Stimulated activated naive B cell treated with anti-CD40 and anti-IgM and Interleukin-4, amounts not matched to agents 10 μg/mL and 1 μg/mL and 100 μg/mL, for 72 hours (primary cell): ENCODE data around the gene CARMIL1.

Experiments used
- ATAC-seq, 2 donors: fragments of 150-1000 bp; cut with Tn5 transposase; replicated peaks; 2 replicates each; pipeline ENCODE4 v1.10.0; 2021; ENCODE audit warnings: moderate library complexity in 1 of 2
- DNase-seq: peaks from one replicate; pipeline ENCODE4 v3.0.0; 2021
- H3K27ac Mint-ChIP-seq: one replicate; pipeline ENCODE4 v1.8.0; 2022; ENCODE audit warnings: mild to moderate bottlenecking, mixed read lengths
- H3K27me3 Mint-ChIP-seq, 2 donors: one replicate each; pipeline ENCODE4 v1.8.0; 2022; ENCODE audit warnings: mixed read lengths in 2 of 2
- H3K36me3 Mint-ChIP-seq, 2 donors: one replicate each; pipeline ENCODE4 v1.8.0; 2022; ENCODE audit warnings: mixed read lengths in 2 of 2, mild to moderate bottlenecking in 1 of 2
- H3K4me1 Mint-ChIP-seq, 2 donors: one replicate each; pipeline ENCODE4 v1.8.0; 2022; ENCODE audit warnings: mixed read lengths in 2 of 2, mild to moderate bottlenecking in 1 of 2
- H3K4me3 Mint-ChIP-seq, 2 donors: one replicate each; pipeline ENCODE4 v1.8.0; 2022; ENCODE audit warnings: mild to moderate bottlenecking in 2 of 2, mixed read lengths in 2 of 2, moderate library complexity in 1 of 2
- H3K9me3 Mint-ChIP-seq, 2 donors: one replicate each; pipeline ENCODE4 v1.8.0; 2022; ENCODE audit warnings: mixed read lengths in 2 of 2, mild to moderate bottlenecking in 1 of 2

The CARMIL1 gene

DNA sequence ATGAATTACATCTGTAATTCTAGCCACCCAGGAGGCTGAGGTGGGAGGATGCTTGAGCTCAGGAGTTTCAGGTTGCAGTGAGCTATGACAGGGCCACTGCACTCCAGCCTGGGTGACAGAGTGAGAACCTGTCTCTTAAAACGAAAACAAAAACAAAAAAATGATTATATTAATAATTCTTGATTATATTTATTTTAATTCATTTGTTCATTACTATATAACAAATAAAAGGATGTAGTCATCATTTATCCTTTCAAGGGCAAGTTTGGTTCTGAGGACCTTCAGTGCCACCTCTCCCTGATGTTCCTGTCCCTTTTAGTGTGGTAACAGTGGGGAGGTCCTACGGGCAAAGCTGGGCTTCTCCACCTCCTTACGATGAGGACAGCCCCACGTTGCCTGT lies 205.7 kb downstream of the CARMIL1 start:
- Mint-ChIP-seq H3K27ac (no peak overlapping the region), H3K36me3 (peaks cover 0 to 14% of the 10 kb centered on the region in 2 donors), H3K27me3 (peaks cover 0 to under 1% of the 10 kb centered on the region in 2 donors), H3K9me3 (no peaks in the 10 kb centered on the region), H3K4me1 (peaks cover 2 to 3% of the 10 kb centered on the region in 2 donors), H3K4me3 (no peak overlapping the region)
- DNase-seq (no peak), ATAC-seq (no peak)

- Mint-ChIP-seq H3K4me3 (no peak overlapping the region), H3K4me1 (peaks cover 6 to 9% of the 10 kb centered on the region in 2 donors), H3K36me3 (peaks cover 0 to 10% of the 10 kb centered on the region in 2 donors), H3K27me3 (peaks cover 0 to 5% of the 10 kb centered on the region in 2 donors), H3K9me3 (no peaks in the 10 kb centered on the region), H3K27ac (no peak overlapping the region)
- ATAC-seq (no peak), DNase-seq (no peak)
Measured at GRCh38 chr6:25485821-25486534, 206.8 kb downstream of the CARMIL1 start.

- Mint-ChIP-seq H3K9me3 (no peaks in the 10 kb centered on the region), H3K27ac (no peak overlapping the region), H3K27me3 (peaks cover 0 to 5% of the 10 kb centered on the region in 2 donors), H3K36me3 (peaks cover 0 to 9% of the 10 kb centered on the region in 2 donors), H3K4me1 (peaks cover 6 to 9% of the 10 kb centered on the region in 2 donors), H3K4me3 (no peak overlapping the region)
- ATAC-seq (no peak), DNase-seq (no peak)
Measured at GRCh38 chr6:25486550-25486949, 207.4 kb downstream of the CARMIL1 start.

- ATAC-seq (no peak), DNase-seq (no peak)
- H3K4me1 Mint-ChIP-seq: peaks cover 6 to 9% of the 10 kb centered on the region in 2 donors
- H3K27ac Mint-ChIP-seq: no peak overlapping the region
- H3K27me3 Mint-ChIP-seq: peaks cover 0 to 5% of the 10 kb centered on the region in 2 donors
- no peak overlapping the region for H3K4me3 Mint-ChIP-seq
- H3K9me3 Mint-ChIP-seq: no peaks in the 10 kb centered on the region
- H3K36me3 Mint-ChIP-seq: peaks cover 0 to 9% of the 10 kb centered on the region in 2 donors
Measured at GRCh38 chr6:25487012-25487411, 207.8 kb downstream of the CARMIL1 start.

DNA sequence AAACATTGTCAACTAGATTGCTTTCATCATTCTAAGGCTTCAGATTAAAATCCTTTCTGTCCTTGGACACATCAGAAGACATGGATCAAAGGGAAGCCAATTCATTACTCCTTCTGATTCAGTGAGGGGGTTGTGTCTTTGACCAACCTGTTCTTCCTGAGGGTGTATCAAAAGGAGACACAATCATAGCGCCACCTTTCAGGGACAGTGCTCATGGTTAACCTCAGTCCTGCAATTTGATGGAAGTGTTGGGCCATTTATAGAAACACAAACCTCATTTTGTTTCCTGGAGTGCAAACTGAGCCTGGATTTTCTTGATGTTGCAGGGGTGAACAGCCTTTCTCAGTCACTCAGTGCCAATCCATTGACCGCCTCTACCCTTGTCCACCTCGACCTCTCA lies 209.0 kb downstream of the CARMIL1 start:
- ATAC-seq (no peak), DNase-seq (no peak)
- Mint-ChIP-seq H3K4me3 (no peak overlapping the region), H3K36me3 (peaks cover 0 to 5% of the 10 kb centered on the region in 2 donors), H3K27me3 (peaks cover 0 to 5% of the 10 kb centered on the region in 2 donors), H3K27ac (no peak overlapping the region), H3K9me3 (no peaks in the 10 kb centered on the region), H3K4me1 (peaks cover 6 to 9% of the 10 kb centered on the region in 2 donors)

DNA sequence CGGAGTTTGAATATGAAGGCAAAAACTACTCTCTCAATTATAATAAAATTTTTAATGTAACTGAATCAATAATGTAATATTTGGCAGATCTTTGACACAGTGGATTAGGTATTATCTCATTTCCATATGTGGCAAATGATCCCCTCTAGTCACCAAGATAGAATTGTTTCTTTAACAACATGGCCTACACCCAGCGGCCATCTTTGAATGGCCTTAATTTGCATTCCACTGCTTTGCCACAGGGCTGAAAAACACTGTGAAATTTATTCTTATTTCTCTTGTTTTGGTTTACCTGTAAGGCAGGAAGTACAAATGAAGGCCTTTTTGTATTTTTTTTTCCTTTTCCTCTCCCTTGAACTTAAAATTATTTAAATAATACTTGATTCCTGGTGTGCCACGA lies 210.2 kb downstream of the CARMIL1 start:
- Mint-ChIP-seq H3K27ac (no peak overlapping the region), H3K4me3 (no peak overlapping the region), H3K36me3 (no peaks in the 10 kb centered on the region), H3K4me1 (peaks cover 6 to 9% of the 10 kb centered on the region in 2 donors), H3K9me3 (no peaks in the 10 kb centered on the region), H3K27me3 (peaks cover 0 to 5% of the 10 kb centered on the region in 2 donors)
- ATAC-seq: no peak
- DNase-seq: no peak

DNA sequence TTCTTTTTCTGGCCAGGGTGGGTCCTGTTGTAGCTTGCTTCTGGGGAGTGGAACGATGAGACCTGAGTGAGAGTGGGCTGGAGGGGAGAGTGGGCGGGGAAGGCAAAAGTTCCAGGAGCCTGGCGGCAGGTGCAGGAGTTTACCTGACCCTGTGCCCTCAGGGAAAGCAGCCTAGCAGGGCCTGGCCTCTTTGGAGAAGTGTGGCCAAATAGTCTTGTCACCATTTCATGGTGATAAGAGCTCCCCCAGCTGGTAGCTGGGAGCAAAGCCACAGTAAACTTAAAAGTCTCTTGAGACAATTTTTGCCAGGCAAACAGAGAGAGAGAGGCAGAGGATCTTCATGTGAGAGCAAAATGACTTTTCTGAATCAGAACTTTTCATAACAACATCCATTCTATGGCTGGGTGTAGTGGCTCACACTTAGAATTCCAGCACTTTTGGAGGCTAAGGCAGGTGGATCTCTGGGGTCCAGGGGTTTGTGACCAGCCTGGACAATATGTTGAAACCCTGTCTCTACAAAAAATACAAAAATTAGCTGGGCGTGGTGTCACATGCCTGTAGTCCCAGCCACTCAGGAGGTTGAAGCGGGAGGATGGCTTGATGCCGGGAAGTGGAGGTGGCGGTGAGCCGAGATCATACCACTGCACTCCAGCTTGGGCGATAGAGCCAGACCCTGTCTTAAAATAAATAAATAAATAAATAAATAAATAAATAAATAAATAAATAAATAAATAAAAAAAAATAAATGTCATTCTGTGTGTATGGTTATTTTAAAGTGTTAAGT lies 211.0 kb downstream of the CARMIL1 start:
- Mint-ChIP-seq H3K4me1 (peaks cover 6 to 9% of the 10 kb centered on the region in 2 donors), H3K36me3 (no peaks in the 10 kb centered on the region), H3K9me3 (no peaks in the 10 kb centered on the region), H3K4me3 (no peak overlapping the region), H3K27ac (no peak overlapping the region), H3K27me3 (peaks cover 0 to 5% of the 10 kb centered on the region in 2 donors)
- ATAC-seq (peak; percentile 87 to 88), DNase-seq (peak; percentile 57)

- H3K4me3 Mint-ChIP-seq: no peak overlapping the region
- no peaks in the 10 kb centered on the region for H3K9me3 Mint-ChIP-seq
- H3K27me3 Mint-ChIP-seq: peaks cover 0 to 5% of the 10 kb centered on the region in 2 donors
- no peaks in the 10 kb centered on the region for H3K36me3 Mint-ChIP-seq
- H3K4me1 Mint-ChIP-seq: peaks cover 6 to 9% of the 10 kb centered on the region in 2 donors
- no peak overlapping the region for H3K27ac Mint-ChIP-seq
- no peak for ATAC-seq
- DNase-seq: no peak
Measured at GRCh38 chr6:25492951-25493350, 213.8 kb downstream of the CARMIL1 start.

- Mint-ChIP-seq H3K9me3 (no peaks in the 10 kb centered on the region), H3K4me3 (no peak overlapping the region), H3K4me1 (peaks cover 6 to 9% of the 10 kb centered on the region in 2 donors), H3K27me3 (peaks cover 0 to 5% of the 10 kb centered on the region in 2 donors), H3K27ac (no peak overlapping the region), H3K36me3 (no peaks in the 10 kb centered on the region)
- no peak for ATAC-seq
- no peak for DNase-seq
Measured at GRCh38 chr6:25494469-25494868, 215.3 kb downstream of the CARMIL1 start.

DNA sequence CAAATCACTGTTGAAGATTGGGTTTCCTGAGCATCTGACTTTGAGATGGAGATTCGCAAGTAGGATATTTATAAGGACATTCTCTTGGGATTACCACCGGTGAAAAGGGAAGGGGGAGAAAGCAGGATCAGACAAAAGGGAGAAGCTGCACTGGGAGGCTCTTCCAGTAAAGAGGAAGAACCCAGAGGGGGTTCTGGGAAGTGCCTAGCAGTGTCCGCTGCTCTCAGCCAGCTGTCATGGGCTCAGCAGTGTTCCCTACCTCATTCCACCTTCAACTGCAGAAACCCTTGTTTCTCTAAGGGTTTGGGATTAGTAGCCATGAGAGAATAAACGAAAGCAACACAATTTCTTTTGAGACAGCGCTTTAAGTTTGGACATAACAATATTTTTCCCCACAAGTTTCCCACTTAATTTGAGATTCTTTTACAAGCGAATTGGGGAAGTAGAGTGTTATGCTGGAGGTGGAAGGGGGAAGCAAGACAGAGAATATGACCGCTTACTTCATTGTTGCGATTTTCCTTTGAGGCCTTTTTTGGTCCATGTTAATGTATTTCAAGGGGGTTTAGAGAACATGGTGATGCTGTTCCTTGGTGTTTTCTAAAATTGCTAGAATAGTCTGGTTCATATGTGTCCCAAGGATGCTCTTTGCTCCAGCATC lies 218.3 kb downstream of the CARMIL1 start:
- no peak for DNase-seq
- Mint-ChIP-seq H3K9me3 (no peaks in the 10 kb centered on the region), H3K27me3 (no peaks in the 10 kb centered on the region), H3K4me3 (no peak overlapping the region), H3K4me1 (no peaks in the 10 kb centered on the region), H3K36me3 (no peaks in the 10 kb centered on the region), H3K27ac (no peak overlapping the region)
- ATAC-seq: no peak

GRCh38 chr6:25498505-25498904 lies 219.3 kb downstream of the CARMIL1 start:
- no peak overlapping the region for H3K27ac Mint-ChIP-seq
- no peak for ATAC-seq
- H3K4me1 Mint-ChIP-seq: no peaks in the 10 kb centered on the region
- no peaks in the 10 kb centered on the region for H3K9me3 Mint-ChIP-seq
- H3K4me3 Mint-ChIP-seq: no peak overlapping the region
- no peaks in the 10 kb centered on the region for H3K27me3 Mint-ChIP-seq
- no peak for DNase-seq
- H3K36me3 Mint-ChIP-seq: no peaks in the 10 kb centered on the region

DNA sequence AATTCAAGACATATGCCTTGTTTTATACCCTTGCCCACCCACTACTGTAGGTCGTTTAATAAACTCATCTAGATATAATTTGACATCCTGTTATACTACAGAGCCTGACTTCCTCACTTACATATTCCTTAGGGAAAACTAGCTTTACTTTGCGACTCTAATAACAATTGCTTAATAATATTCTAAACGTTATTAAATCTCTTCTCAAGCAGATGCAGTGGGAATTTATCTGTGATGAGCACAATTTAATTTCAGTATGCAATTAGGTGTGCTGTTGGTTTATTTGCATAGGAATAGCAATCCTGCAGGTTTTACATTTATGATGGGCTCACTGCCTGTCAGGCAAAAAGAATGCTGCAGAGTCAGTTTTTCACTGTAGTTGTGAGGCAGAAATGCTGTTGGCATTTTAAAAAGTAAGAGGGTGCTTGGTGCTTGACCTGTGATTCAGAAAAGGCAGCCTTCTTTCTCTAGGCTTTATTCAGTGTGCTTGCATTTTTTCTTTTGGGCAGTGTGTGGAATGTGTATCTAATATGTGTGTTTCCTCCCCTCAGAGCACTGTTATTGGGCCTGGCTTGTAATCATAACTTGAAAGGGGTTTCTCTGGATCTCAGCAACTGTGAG lies 220.6 kb downstream of the CARMIL1 start:
- H3K36me3 Mint-ChIP-seq: no peaks in the 10 kb centered on the region
- no peak for ATAC-seq
- DNase-seq: no peak
- H3K9me3 Mint-ChIP-seq: no peaks in the 10 kb centered on the region
- no peaks in the 10 kb centered on the region for H3K27me3 Mint-ChIP-seq
- no peak overlapping the region for H3K4me3 Mint-ChIP-seq
- H3K27ac Mint-ChIP-seq: no peak overlapping the region
- H3K4me1 Mint-ChIP-seq: no peaks in the 10 kb centered on the region

- no peak for ATAC-seq
Measured at GRCh38 chr6:25503686-25504085, 224.5 kb downstream of the CARMIL1 start.

GRCh38 chr6:25504661-25505060 lies 225.5 kb downstream of the CARMIL1 start:
- H3K4me1 Mint-ChIP-seq: no peaks in the 10 kb centered on the region
- H3K4me3 Mint-ChIP-seq: no peak overlapping the region
- H3K27ac Mint-ChIP-seq: no peak overlapping the region
- H3K36me3 Mint-ChIP-seq: no peaks in the 10 kb centered on the region
- H3K9me3 Mint-ChIP-seq: no peaks in the 10 kb centered on the region
- ATAC-seq: no peak
- H3K27me3 Mint-ChIP-seq: no peaks in the 10 kb centered on the region
- DNase-seq: no peak

More at GRCh38 chr6:25503686-25504085, 224.5 kb downstream of the CARMIL1 start:
- Mint-ChIP-seq H3K27me3 (no peaks in the 10 kb centered on the region), H3K4me3 (no peak overlapping the region), H3K27ac (no peak overlapping the region), H3K4me1 (no peaks in the 10 kb centered on the region), H3K9me3 (no peaks in the 10 kb centered on the region), H3K36me3 (no peaks in the 10 kb centered on the region)
- no peak for DNase-seq
